GM12892 (cell line): ENCODE results near the gene TRAF3.

Experiments
- DNase-seq: peaks from one replicate; pipeline ENCODE4 v3.0.0; 2011; ENCODE audit not compliant: insufficient read length
- FAIRE-seq: peaks from 2 replicates; lab custom pipeline; 2011; peaks lifted over from hg19 to GRCh38; lab: Jason Lieb, UNC
- POLR2A ChIP-seq: IDR thresholded peaks from 2 replicates; pipeline ENCODE4 v1.6.1; 2011; ENCODE audit warnings: low read depth, low read length, control low read depth
- POLR2AphosphoS5 ChIP-seq: IDR thresholded peaks from 2 replicates; pipeline ENCODE4 v1.6.1; 2011; ENCODE audit warnings: low read depth, low read length, control low read depth
- TAF1 ChIP-seq: IDR thresholded peaks from 2 replicates; pipeline ENCODE4 v1.6.1; 2011; ENCODE audit warnings: low read depth, mild to moderate bottlenecking, control low read depth, low read length, borderline replicate concordance

TRAF3 gene

DNA sequence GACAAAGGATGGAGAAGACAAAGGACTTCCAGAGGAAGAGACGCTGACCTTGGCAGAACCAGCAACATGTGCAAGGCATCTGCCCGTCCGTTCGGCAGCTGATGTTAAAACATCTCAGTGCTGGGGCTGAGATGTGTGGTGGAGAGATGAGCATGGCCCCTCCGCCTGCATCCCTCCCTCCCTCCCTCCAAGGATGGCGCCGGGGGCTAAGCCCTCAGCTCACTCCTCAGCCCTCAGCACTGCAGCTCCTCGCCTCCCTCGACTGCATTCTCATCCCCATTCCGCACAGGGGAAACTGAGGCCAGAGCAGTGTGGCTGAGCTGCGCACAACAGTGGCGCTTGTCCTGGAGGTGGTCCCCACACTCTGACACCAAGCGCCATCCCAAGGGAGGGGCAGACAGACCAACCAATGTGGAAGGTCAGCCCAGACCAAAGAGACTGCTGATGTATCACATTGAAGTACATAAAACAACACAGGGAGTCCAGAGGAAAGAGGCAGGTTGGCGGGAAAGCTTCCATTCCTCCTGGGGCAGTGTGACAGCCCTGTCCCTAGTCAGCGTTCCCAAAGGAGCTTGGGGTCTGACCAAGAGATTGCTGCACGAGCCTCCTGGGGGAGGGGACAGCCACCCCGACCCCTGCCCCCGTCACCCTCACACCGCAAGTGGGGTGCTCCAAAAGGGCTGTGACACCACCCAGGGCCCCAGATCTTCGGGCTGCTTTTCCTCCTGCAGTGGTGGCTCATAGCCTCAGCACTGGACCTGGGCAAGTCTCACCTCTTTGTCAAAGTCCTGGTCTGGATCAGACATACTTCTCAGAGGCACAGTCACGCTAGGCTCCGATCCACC, 160.3 kb downstream of the TRAF3 start:
- DNase-seq (no peak), FAIRE-seq (no peak)
- TF ChIP-seq TAF1 = no peak
- no peak for TF ChIP-seq POLR2A
- no peak for TF ChIP-seq POLR2AphosphoS5

DNA sequence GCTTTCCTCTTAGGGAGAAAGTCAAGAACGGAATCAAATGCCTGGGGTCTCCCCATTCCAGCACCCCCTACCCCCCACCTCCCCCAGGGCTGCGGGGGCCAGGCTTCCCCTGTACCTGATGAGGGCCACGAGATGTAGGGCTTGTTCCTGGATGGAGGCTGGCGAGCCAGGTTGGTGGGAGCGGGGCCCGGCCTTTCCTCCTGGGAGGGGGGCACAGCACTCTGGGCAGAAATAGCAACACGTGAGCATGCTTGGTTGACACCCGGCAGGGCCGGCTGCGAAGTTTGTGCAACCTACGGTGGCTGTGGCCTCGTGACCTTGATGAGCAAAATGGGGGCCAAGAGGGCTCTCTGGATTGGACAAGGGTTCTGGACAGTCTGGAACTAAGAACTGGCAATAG, 160.9 kb downstream of the TRAF3 start:
- FAIRE-seq (no peak), DNase-seq (no peak)
- TF ChIP-seq POLR2A (no peak), TAF1 (no peak), POLR2AphosphoS5 (no peak)

DNA sequence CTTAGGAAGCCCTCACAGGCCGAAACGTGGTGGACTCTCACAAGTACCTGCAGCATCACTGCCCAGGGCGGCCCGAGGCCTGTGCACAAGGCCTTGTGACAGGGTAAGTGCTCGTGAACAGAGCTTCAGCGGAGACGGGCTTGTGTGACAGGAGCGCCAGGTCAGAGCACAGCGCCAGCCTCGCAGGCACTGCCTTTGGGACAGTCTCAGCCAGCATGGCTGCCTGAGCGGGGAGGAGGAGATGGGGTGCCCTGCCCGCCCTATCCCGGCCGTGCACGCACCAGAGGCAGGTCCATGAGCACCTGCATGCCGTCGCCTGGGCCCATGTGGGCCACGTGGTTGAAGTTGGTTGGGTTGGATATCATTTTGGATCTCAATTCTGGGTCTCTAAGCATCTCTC, 162.1 kb downstream of the TRAF3 start:
- DNase-seq (no peak), FAIRE-seq (no peak)
- TF ChIP-seq TAF1 = no peak
- TF ChIP-seq POLR2AphosphoS5 = no peak
- no peak for TF ChIP-seq POLR2A

DNA sequence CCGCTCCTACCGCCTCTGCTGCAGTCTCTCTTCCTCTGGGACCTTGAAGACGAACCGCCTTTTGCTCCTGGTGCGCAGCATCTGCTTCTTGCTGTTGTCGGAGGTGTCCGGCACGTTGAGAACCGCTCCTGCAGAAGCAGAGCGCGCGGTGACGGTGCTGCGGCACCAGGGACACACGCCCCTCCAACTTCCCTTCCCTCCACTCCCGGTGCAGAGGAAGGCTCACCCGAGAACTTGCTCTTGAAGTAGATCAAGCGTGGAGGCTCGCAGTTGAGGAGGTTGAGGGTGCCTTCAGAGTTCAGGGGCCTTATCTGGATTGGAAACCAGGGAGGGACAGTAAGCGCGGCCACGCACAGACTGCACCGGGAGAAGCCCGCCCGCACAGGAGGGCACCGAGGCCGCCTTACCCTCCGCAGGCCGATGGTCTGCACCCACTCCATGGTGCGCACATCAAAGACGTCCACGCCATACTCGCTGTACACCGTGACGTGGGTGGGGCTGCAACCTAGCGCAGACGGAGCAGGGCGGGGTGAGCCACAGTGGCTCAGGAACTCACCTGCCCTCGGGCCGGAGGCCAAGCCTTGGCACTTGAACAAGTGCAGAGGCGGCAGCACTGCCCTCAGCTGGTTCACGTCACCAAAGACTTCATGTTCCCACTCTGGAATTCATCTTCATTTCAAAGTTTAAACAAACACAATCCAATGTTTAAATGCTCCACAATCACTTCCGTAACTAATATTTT, 162.7 kb downstream of the TRAF3 start:
- DNase-seq (no peak), FAIRE-seq (no peak)
- TF ChIP-seq POLR2A = no peak
- no peak for TF ChIP-seq POLR2AphosphoS5
- no peak for TF ChIP-seq TAF1

DNA sequence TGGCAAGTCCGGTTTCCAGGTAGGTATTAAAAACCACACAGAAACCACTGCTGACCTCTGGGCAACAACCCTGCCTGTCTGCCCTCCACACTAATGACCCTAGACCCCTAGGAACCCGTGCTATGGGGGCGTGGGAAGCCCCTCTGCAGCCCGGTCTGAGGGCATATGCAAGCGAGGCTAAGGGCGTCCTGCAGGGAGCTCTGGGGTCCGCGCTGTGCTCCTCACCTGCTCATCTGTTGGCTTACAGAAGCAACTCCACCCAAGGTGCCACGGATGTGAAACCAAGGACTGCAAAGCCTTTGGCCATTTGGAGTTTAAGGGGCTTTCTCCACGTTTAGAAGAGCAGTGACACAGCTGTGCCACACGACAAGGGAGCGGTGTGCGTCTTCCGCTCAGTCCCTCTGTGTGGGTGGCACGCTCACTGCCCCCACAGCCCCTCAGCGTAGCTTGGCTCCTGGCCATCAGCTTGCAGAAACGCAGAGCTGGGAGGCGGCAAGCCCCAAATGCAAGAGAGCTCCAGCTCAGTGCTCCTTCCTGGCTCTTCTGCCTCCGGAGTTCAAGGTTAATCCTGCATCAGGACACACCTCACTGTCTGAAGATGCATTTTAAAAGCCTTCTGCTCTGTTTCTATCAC, 163.6 kb downstream of the TRAF3 start:
- TF ChIP-seq TAF1 = no peak
- FAIRE-seq (no peak), DNase-seq (no peak)

DNA sequence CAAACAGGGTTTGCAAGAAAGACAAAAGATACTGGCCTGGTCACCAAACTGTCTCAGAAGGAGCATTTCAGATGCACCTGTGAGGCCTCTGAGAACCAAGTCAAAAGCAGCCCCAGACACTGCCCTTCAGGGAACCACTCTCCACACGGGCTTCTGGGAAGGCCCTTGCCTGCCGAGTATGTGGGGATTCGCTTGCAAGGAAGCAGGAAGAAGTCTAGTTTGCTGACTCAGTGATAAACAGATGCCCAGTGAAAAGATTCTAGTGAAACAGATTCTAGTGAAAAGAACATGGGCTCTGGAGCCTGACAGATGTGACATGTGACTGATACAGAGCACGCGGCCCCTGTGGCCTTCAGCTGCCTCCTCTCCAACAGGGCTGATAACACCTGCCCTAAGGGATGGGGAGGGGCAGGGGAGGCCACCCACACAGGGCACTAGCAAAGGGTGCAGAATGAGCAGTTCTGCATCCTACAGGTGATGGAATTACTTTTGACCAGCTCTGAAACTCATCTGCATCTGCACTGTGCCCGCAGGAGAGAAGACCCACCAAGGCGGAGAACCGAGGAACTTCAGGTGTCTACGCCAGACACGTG, 164.3 kb downstream of the TRAF3 start:
- no peak for FAIRE-seq
- no peak for DNase-seq
- no peak for TF ChIP-seq POLR2A
- TF ChIP-seq TAF1 = no peak
- no peak for TF ChIP-seq POLR2AphosphoS5

DNA sequence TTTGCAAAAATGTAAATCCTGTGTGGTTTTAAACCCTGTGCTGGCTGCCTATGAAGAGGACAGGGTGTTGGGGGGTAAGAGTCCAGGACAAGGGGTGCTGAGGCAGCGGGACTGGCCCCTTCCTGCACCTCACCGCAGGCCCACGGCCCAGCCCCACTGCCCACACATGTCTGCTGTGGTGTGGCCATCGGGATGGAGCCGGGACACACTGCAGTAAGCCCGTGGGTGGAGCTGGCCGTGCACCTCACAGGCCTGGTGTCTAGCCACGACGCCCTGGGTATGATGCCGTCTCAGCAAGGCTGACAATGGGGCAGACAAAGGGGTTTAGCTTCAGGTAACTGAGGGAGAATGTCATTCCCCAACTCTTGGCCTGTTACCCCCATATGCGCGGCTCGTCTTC, 164.8 kb downstream of the TRAF3 start:
- DNase-seq = no peak
- no peak for FAIRE-seq
- no peak for TF ChIP-seq POLR2A
- TF ChIP-seq POLR2AphosphoS5 = no peak
- TF ChIP-seq TAF1 = no peak

DNA sequence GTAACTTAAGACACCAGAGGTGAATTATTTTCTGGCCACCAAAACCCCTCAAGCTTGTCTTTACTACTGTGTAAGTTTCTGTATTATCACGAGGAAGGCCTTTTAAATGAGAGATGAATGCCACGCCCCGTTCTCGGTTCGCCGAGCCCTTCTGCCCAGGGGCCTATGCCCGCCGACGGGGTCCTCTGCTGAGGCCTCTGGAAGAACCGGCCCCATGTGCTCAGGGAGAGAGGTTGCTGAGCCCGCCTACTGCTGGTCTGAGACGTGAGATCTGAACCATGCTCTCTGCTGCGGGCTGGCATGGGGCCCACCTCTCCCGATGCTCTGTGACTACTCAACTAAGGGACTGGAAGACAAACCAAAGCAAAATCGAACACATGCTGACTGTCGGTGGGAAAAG, 166.2 kb downstream of the TRAF3 start:
- FAIRE-seq = no peak
- TF ChIP-seq TAF1 = no peak
- no peak for TF ChIP-seq POLR2A
- no peak for TF ChIP-seq POLR2AphosphoS5
- no peak for DNase-seq

DNA sequence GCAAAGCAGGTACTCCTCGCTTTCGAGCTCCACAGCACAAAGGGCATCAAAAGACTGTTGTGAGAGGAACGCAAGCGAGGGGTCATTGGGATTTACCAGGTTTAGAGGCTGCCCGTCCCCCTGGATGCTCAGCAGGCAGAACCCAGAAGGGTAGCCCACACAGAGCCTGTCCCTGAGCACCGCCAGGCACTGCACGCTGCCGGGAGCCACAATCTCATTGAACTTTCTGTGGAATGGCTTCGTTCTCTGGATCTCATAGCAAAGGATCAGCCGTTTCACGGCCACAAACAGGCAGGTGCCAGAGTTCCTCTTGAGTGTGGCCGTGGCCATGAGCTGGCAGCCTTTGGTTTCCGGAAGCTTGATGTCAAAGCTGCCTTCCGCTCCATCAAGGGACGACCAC, 166.7 kb downstream of the TRAF3 start:
- TF ChIP-seq TAF1 = no peak
- no peak for TF ChIP-seq POLR2A
- DNase-seq (no peak), FAIRE-seq (no peak)

DNA sequence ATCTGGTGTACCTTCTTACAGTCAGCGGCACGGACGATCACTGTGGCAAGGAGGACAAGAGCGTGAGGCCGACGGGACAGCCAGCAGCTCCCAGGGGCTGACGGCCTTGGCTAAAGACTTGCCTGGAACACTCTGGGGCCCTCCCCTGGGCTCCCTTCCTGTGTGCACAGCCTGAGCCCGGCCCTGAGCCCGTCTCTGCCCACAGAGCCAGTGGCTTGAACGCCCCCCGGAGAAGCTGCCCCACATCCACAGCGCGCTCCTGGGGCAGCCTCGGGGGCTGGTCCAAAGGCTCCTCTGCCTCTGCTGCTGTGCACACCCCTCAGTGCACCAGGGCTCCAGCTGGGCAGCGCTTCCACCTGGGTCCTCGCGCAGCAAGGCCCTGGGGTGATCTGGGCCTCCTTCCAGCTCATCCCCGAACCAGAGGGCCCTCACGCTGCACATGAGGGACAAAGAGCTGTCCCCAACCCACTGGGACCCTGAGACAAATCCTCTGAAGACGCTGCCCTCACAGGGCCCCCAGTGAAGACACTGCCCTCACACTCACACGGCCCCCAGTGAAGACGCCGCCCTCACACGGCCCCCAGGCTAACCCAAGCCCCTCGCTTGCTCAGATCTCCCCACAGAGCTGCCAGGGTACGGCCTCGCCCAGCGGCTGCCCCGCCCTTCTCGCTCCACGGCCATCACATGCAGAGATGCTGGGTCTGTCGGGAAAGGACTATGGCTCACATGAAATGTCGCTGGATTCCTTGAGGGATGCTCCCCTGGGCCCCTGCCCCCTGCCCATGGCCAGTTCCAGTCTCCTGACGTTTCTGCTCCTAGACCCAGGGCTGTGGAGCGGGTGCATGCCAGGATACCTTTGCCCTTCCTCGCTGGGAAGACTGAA, 167.4 kb downstream of the TRAF3 start:
- no peak for DNase-seq
- FAIRE-seq = no peak
- no peak for TF ChIP-seq TAF1

DNA sequence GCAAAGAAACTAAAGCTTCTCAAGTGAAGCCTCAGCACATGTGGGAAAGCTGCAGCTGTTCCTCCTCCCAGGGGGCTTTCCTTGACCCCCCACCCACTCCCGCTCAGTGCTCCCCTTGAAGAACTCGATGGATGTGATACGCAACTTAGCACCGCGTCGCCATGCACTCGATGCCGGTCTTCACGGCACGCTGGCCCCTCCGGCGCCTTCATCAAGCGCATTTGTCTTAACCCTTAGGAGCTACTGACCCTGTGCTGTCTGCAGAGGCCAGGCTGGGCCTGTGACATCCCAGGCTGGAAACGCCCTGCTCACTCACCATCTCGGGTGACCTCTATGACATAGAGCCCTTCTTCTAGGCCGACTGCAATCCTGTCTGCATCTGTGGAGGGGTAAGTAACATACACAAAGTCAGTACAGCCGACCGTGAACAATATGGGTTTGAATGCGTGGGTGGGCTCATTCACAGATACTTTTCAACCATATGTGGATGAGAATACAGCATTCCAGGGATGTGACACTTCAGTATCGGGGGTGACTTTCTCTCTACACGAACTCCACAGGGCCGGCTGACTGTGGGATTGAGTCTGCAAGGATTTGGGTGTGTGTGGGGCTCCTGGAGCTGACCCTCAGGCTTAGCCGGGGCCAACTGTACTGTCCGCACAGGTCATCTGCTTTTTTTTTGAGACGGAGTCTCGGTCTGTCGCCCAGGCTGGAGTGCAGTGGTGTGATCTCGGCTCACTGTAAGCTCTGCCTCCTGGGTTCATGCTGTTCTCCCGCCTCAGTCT, 168.3 kb downstream of the TRAF3 start:
- DNase-seq (no peak), FAIRE-seq (no peak)
- TF ChIP-seq POLR2AphosphoS5 (no peak), POLR2A (no peak), TAF1 (no peak)
